DLD1 (cell line): ENCODE data around the gene NDUFS5.
"Not testable (repeated sequence)": the region's sequence is repeated elsewhere in the genome, so short reads cannot be mapped to it uniquely, and the experiment has no call there.

Source experiments
- in situ Hi-C: cut with HindIII; loops from 2 replicates; pipeline ENCODE4 v1.10.0; 2017; ENCODE audit warnings: low sequenced_read_pairs

NDUFS5 gene

GRCh38 chr1:39006726-39007645 is 19.2 kb upstream of the NDUFS5 start:
- in situ Hi-C loops, result loop anchor here (25.0 kb wide), 1 partner anchor 145 kb away; the partner anchor contains the start of genes MYCBP and RRAGC

- in situ Hi-C loops, result loop anchor here (25.0 kb wide), 1 partner anchor 153 kb away; the partner anchor contains the start of genes MYCBP and RRAGC
These were observed 11.2 kb upstream of the NDUFS5 start for GRCh38 chr1:39014956-39015355.

DNA sequence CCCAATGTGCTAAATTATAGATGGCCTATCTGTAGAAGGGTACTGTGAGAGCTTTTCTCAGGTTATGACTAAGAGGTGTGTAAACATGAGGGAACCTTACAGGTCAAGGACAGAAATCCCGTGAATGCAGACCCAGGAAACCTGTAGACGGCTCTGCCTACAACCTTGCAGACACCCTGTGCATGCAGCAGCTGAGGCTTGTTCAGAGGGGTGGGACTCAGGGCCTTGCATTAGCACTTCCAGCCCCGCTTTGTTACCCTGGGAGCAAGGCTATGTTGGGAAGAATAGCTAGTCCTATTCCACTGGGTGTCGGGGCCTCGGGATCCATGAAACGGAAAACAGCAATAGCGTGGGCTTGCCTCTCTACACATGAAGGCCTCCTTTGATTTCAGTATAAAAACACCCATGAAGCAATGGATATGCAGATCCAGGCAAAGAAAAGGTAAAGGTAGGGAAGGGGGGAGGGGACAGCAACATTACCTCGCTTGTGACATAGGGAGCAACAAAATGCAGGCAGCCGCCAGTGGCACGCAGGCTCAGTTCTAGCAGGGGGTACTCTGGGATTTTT is 9.5 kb upstream of the NDUFS5 start:
- in situ Hi-C loops, result loop anchor here (25.0 kb wide), 1 partner anchor 154 kb away; the partner anchor contains the start of genes MYCBP and RRAGC

DNA sequence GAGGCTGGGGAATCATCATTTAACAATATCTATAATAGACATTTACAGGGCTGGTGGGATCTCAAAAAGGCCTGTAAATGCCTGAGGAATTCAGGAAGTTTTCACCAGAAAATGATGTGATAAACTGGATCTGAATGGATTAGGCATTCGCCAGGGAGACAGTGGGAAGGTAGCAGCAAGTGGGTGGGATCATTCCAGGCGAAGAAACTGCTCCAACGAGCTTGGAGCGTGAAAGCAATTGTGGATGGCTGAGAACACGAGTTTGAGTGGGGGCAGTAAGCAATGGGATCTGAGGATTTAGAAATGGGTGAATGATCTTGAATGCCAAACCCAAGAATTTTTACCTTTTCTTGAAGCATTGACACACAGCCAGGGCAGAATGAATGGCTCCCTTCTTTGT is 8.9 kb upstream of the NDUFS5 start:
- in situ Hi-C loops, result loop anchor here (25.0 kb wide), 1 partner anchor 155 kb away; the partner anchor contains the start of genes MYCBP and RRAGC

DNA sequence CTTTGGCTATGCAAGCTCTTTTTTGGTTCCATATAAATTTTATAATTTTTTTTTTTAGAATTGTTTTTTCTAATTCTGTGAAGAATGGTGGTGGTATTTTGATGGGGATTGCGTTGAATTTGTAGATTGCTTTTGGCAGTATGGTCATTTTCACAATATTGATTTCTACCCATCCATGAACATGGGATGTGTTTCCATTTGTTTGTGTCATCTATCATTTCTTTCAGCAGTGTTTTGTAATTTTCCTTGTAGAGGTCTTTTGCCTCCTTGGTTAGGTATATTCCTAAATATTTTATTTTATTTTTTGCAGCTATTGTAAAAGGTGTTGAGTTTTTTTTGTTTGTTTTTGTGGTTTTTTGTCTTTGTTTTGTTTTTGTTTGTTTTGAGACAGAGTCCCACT is 5.7 kb upstream of the NDUFS5 start:
- in situ Hi-C loops, result loop anchor here (25.0 kb wide), 1 partner anchor 158 kb away; the partner anchor contains the start of genes MYCBP and RRAGC

GRCh38 chr1:39021426-39021825 is 4.7 kb upstream of the NDUFS5 start:
- in situ Hi-C loops, result loop anchor here (25.0 kb wide), 1 partner anchor 159 kb away; the partner anchor contains the start of genes MYCBP and RRAGC

GRCh38 chr1:39023140-39023539 is 3.0 kb upstream of the NDUFS5 start:
- in situ Hi-C loops, result loop anchor here (25.0 kb wide), 1 partner anchor 161 kb away; the partner anchor contains the start of genes MYCBP and RRAGC

GRCh38 chr1:39026866-39027507 is 837 bp downstream of the NDUFS5 start:
- in situ Hi-C loops, result no loop called here

DNA sequence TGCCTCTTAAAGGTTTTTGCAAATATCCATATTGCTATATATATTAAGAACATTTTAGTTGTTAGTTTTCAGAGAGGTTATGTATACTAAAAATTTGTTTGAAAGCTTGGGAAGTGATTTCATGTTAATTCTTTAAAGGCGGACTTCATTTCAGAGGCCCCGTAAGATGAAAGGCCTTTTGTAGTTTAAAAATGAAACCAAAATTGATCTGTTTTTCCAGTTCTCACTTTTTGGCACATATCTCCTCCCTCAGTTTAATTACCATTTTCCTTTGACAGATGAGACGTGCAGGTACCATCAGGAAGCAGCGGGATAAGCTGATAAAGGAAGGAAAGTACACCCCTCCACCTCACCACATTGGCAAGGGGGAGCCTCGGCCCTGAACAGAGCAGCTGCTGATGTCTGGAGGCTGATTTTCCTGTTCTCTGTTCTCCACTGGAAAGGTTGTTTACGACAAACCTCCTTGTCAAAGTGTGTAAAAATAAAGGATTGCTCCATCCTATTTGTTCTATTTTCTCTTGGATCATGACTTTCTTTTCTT is 8.0 kb downstream of the NDUFS5 start:
- in situ Hi-C loops, result no loop called here

- in situ Hi-C loops, result no loop called here
These were observed 10.5 kb downstream of the NDUFS5 start for GRCh38 chr1:39036678-39037077.

- in situ Hi-C loops, result no loop called here
These were observed 17.4 kb downstream of the NDUFS5 start for GRCh38 chr1:39043513-39043912.

DNA sequence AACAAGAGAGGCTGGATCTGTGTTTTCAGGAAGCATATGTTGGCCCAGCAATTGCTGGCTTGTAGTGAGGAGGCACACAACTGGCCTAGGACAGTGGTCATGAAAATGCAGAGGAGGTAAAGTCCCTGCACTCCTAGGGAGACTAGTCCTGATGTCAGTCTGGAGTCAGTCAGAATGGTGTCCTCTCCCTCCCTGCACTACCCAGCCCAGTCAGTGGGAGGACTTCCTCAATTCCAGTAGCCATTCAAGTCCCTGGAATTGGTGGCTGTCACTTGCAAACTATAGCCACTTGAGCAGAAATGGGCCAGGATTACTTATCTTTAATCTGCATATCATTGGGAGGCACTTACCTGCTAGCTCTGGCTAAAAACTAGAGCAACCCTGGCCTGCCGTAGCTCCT is 18.6 kb downstream of the NDUFS5 start:
- in situ Hi-C loops, result no loop called here

GRCh38 chr1:39045231-39045630 is 19.1 kb downstream of the NDUFS5 start:
- in situ Hi-C loops, result no loop called here

DNA sequence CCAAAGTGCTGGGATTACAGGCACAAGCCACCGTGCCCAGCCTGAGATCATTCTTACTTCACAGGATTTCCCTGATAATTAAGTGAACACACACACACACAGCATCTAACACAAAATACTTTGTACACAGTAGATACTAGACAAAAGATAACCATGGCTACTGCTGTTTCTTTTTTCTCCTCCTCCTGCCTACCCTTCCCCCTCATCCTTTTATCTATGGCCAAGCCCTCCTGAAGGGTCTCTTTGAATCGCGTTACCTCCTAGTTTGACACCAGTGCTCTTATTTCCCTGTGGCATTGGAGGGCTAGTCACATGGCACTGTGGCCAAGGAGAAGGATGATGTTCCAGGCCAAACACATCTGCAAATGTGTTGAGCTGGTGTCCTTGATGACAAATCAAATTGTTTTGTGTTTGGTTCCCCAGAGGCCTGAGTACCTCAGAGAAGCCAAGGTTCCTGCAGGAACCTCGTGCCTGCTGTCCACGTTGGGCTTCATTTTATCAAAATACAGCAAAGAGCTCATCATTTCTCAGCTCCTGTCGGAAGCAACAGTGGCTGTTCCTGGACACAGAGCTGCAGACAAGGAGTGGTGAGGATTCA is 20.6 kb downstream of the NDUFS5 start:
- in situ Hi-C loops, result no loop called here

DNA sequence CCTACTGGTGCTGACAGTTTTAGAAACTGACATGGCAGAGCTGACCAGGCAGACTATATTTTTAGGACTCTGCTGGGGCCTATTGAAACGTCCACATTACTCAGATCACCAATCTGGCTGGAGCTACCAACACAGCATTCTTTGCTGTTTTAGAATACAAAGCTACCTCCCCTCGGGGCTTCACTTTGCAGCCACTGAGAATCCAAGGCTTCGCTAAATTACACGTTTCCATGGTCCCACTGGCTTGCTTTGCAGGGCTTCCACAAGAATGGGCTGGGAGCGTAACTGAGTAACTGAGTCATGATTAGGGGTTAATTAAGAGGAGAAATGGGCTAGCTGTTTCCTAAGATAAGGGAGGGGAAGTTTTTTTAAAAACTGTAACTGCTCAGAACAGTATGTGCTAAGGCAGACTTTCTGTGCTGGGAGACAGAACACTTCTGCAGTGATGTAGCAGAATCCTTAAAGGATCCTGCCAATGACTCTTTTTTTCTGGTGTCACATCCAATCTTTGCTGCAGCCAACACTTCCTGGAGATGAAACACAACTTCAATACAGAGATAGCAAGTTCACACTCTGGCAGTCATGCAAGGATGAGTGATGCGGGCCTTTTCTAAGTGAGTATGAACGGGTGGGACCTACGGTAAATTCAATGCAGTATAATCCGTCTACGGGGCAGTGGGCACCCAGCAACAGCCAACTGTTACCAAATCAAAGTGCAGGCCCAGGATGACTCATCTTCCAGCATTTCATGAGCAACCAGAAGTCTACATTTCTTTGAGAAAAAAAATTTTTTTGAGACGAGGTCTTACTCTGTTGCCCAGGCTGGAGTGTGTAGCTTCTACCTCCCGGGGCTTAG is 21.5 kb downstream of the NDUFS5 start:
- in situ Hi-C loops, result no loop called here

- in situ Hi-C loops, result no loop called here
These were observed 22.7 kb downstream of the NDUFS5 start for GRCh38 chr1:39048745-39049370.

DNA sequence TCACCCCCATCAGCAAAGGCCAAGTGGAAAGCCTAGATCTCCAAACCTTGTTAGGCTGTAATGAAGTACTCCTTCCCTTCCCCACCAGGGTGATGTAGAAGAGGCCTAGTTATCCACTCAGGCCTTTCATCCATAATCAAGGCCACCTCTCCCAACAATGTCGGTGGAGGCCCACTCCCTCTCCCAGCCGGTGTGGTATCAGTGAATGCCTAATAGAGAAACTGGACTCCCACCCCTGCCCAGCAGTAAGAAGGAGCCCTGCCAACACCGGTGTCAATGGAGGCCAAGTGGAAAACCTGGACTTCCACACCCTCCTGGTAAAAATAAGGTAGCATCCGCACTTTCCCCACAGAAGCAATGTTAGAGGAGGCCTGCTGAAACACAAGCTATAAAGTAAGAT is 23.9 kb downstream of the NDUFS5 start:
- in situ Hi-C loops, result no loop called here

- in situ Hi-C loops, result not testable (repeated sequence)
These were observed 25.2 kb downstream of the NDUFS5 start for GRCh38 chr1:39051193-39051850.

DNA sequence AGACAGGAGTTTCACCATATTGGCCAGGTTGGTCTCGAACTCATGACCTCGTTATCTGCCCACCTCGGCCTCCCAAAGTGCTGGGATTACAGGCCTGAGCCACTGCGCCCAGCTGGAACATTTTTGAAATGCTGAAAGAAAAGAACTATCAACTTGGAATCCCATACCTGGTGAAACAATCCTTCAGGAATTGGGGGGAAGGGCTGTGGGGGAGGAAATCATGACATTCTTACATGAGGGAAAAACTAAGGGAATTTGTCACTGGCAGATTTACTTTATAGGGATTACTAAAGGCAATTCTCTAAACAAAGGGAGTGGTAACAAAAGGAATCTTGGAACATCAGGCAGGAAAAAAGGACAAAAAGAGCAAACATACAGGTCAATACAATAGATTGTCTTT is 25.8 kb downstream of the NDUFS5 start:
- in situ Hi-C loops, result no loop called here
